ENCODE measurements around the gene PASD1.

PASD1 gene

DNA sequence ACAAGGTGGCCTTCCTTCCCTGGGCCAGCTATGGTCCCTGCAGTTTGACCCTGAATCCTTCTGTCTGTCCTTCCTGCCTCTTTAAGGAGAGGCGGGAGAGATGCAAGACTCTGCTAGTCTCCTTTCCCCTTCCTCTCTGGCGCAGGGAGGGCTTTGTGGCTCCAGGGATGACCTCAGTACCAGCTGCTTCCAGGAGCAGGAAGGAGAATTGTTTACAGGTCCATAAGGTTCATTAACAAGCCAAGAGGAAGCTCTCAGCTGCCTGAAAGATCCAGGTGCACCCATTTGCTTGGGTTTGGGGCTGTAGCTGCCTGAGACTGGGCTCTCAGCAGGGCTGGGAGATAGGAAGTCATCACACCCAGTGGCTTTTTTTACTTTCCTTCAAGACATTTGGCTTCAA, 148.3 kb downstream of the PASD1 start:
- Histone ChIP-seq H3K27me3 (peaks cover 87% of the 10 kb centered on the region), H4K20me1 (peaks cover 9% of the 10 kb centered on the region; the same call in 1 of the 2 replicates), H3K9me3 (no peaks in the 10 kb centered on the region), H3K9ac (no peak overlapping the region), H3K36me3 (no peaks in the 10 kb centered on the region), H3K27ac (peak overlapping the region; percentile 28), H3K4me2 (peak overlapping the region; percentile 71), H3K4me3 (no peak overlapping the region), H3K4me1 (peaks cover 28% of the 10 kb centered on the region)
- no peak for TF ChIP-seq Cebpa-rat (IDR thresholded peaks at IDR 0.05)

DNA sequence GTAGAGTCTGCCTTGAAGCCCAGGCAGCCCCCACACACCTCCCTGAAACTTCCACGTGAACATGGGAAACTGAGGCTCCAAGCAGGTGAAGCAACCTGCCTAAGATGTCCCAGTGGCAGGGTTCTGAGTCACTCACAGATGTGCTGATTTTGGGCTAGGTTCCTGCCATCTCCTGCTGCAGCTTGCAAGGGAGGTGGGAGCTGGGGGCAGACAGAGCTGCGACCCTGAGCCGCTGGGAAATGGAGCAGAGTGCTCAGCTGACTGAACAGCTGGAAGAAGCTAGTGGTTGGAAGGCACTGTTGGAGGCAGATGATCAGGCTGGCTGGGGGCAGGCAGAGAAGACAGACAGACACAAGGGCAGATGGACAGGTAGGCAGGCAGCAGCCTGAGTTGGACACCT, 148.8 kb downstream of the PASD1 start:
- Histone ChIP-seq H3K4me1 (peaks cover 28% of the 10 kb centered on the region), H3K27ac (no peak overlapping the region; the same call in 1 of the 2 replicates), H3K27me3 (peaks cover 90% of the 10 kb centered on the region), H3K36me3 (no peaks in the 10 kb centered on the region), H4K20me1 (peaks cover 9% of the 10 kb centered on the region; the same call in 1 of the 2 replicates), H3K4me3 (no peak overlapping the region), H3K4me2 (peak overlapping the region; percentile 71), H3K9ac (no peak overlapping the region), H3K9me3 (no peaks in the 10 kb centered on the region)
- no peak for TF ChIP-seq Cebpa-rat (IDR thresholded peaks at IDR 0.05)

DNA sequence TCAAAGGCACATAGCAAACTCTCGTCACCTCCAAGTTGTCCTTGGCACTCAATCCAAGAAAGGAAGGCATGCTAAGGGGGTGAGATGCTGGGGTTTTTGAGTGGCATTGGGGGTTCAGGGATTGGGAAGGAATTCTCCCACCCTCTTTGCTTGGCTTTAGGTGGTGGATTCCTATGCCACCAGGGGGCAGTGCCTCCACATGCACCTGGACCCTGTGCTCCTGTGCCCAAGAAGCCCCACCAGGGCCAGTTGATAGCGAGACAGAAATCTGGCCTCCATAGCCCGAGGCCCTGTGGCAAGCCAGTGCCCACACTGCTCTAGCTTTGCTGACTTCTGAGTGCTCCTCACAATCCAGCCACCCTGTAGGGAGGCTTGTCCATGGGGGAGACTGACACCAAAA, 150.4 kb downstream of the PASD1 start:
- peaks cover 28% of the 10 kb centered on the region for H3K4me1 ChIP-seq
- H3K27ac ChIP-seq, result no peak overlapping the region
- H4K20me1 ChIP-seq, result peaks cover 9% of the 10 kb centered on the region; the same call in 1 of the 2 replicates
- no peaks in the 10 kb centered on the region for H3K9me3 ChIP-seq
- no peak overlapping the region for H3K4me2 ChIP-seq
- no peak overlapping the region for H3K4me3 ChIP-seq
- no peaks in the 10 kb centered on the region for H3K36me3 ChIP-seq
- peaks cover 93% of the 10 kb centered on the region for H3K27me3 ChIP-seq
- H3K9ac ChIP-seq, result no peak overlapping the region
- TF ChIP-seq Cebpa-rat (IDR thresholded peaks at IDR 0.05), result no peak

DNA sequence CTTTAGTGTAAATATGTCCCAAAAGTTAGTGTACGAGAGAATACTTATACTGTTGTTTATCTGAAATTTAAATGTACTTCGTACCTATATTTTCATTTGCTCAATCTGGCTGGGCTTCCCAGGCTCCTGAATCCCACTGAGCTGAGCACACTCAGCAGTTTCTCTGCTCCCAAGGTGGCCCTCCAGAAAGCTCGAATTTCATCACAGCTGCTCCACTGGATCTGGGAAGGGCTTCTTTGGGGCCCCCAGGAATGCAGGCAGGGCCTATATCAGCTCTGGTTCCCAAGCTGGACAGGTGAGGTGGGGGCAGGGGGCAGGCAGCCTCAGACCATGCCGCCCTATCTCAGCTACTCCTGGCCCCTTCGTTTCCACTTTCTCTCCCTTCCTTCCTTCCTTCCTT, 150.9 kb downstream of the PASD1 start:
- H3K9ac ChIP-seq, result no peak overlapping the region
- peaks cover 92% of the 10 kb centered on the region for H3K27me3 ChIP-seq
- no peak for TF ChIP-seq Cebpa-rat (IDR thresholded peaks at IDR 0.05)
- H3K27ac ChIP-seq, result no peak overlapping the region
- peaks cover 9% of the 10 kb centered on the region; the same call in 1 of the 2 replicates for H4K20me1 ChIP-seq
- H3K36me3 ChIP-seq, result no peaks in the 10 kb centered on the region
- peaks cover 28% of the 10 kb centered on the region for H3K4me1 ChIP-seq
- no peak overlapping the region for H3K4me3 ChIP-seq
- H3K9me3 ChIP-seq, result no peaks in the 10 kb centered on the region
- no peak overlapping the region for H3K4me2 ChIP-seq

DNA sequence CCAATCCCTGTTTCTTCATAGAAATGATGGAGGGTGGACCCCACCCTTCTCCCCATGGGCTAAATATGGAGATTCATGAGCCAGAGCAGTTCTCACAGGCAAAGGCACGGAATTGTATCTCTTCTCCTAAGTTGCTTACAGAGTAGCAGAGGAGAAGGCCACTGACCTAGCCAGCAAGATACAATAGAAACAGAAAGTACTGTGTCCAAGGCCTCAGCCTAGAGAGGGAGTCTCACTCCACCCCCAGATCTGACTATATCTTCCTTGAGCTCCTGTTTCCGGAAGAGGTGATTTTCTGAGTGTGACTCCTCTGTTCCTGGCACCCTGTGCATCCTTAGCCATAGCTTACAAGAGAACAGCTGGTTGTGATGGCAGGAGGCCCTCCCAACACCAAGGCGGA, 152.3 kb downstream of the PASD1 start, which contains the start of gene FATE1:
FATE1 (plus strand) TSS at position 284 of the 400 bp plus-strand sequence; CDS start at position 369, 85 bp downstream.
- Histone ChIP-seq H3K4me1 (peaks cover 21% of the 10 kb centered on the region), H3K4me3 (no peak within 1 kb of the TSS), H3K27ac (no peak within 1 kb of the TSS), H3K27me3 (peaks cover 92% of the 10 kb centered on the region), H3K9me3 (no peaks in the 10 kb centered on the region), H4K20me1 (peaks cover 9% of the 10 kb centered on the region; the same call in 1 of the 2 replicates), H3K36me3 (no peaks in the 10 kb centered on the region), H3K9ac (no peak within 1 kb of the TSS), H3K4me2 (no peak within 1 kb of the TSS)
- TF ChIP-seq Cebpa-rat (IDR thresholded peaks at IDR 0.05), result no peak

DNA sequence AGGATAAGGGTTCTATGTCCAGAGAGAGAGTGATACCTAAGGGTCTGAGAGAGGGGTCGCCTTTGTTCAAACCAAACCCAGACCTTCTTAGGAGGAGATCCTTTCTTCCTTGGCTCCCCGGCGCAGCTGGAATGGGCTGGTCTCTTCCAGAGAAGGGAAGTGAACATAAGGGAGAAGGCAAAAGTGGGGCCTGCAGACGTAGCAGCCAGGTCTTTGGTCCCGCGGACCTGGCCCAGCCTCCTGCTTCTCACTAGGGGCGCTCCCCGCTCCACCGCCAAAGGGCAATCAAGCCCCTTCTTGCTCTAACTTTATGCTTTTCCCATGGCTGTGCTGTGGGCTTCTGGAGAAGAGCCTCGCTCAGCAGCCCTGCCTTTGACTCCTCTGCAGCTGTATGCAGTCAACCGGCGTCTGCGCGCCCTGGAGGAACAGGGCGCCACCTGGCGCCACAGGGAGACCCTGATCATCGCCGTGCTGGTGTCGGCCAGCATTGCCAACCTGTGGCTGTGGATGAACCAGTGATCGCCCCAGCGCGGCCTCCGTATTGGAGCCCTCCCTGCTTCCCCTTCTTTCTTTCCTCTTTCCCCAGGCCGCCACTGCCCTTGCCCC, 158.9 kb downstream of the PASD1 start:
- H3K36me3 ChIP-seq, result no peaks in the 10 kb centered on the region
- H4K20me1 ChIP-seq, result no peaks in the 10 kb centered on the region; the same call in 1 of the 2 replicates
- peaks cover 49% of the 10 kb centered on the region for H3K4me1 ChIP-seq
- H3K9me3 ChIP-seq, result no peaks in the 10 kb centered on the region
- H3K9ac ChIP-seq, result no peak overlapping the region
- H3K27ac ChIP-seq, result no peak overlapping the region
- H3K27me3 ChIP-seq, result peaks cover 95% of the 10 kb centered on the region
- peak overlapping the region; percentile 65 for H3K4me2 ChIP-seq
- TF ChIP-seq Cebpa-rat (IDR thresholded peaks at IDR 0.05), result no peak
- H3K4me3 ChIP-seq, result no peak overlapping the region

DNA sequence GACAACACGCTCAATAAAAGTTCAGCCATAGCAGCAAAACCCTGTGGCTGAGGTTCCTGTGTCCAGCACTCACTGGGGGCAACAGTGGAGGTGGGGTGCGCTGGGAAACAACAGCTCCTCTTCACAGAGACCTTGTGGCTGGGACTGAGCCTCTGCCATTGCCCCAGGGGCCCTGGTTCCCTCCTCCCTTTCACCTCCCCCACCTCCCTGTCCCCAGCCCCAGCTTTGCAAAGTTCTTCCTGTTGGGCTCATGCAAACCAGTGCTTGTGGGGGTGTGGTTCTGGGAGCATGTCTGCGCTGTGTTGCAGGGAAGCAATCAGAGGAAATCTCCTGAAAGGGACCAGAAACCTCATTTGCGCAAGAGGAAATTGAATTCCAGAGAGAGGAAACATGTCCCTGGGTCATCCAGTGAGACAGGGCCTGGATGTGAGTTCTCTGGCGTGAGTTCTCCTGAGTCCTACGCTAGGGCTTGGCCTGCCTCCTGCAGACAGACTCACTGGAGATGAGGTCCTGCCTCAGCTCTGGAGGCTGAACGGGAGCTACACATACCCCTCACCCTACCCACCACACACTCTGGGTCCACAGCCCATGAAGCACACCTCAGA, 159.8 kb downstream of the PASD1 start:
- H3K27me3 ChIP-seq, result peaks cover 95% of the 10 kb centered on the region
- no peak overlapping the region for H3K4me3 ChIP-seq
- peaks cover 49% of the 10 kb centered on the region for H3K4me1 ChIP-seq
- TF ChIP-seq Cebpa-rat (IDR thresholded peaks at IDR 0.05), result no peak
- H3K9me3 ChIP-seq, result no peaks in the 10 kb centered on the region
- peak overlapping the region; percentile 65 for H3K4me2 ChIP-seq
- H3K27ac ChIP-seq, result peak overlapping the region; percentile 53; the same call in 1 of the 2 replicates
- H3K36me3 ChIP-seq, result no peaks in the 10 kb centered on the region
- H4K20me1 ChIP-seq, result peaks cover 5% of the 10 kb centered on the region; the same call in 1 of the 2 replicates
- no peak overlapping the region for H3K9ac ChIP-seq

DNA sequence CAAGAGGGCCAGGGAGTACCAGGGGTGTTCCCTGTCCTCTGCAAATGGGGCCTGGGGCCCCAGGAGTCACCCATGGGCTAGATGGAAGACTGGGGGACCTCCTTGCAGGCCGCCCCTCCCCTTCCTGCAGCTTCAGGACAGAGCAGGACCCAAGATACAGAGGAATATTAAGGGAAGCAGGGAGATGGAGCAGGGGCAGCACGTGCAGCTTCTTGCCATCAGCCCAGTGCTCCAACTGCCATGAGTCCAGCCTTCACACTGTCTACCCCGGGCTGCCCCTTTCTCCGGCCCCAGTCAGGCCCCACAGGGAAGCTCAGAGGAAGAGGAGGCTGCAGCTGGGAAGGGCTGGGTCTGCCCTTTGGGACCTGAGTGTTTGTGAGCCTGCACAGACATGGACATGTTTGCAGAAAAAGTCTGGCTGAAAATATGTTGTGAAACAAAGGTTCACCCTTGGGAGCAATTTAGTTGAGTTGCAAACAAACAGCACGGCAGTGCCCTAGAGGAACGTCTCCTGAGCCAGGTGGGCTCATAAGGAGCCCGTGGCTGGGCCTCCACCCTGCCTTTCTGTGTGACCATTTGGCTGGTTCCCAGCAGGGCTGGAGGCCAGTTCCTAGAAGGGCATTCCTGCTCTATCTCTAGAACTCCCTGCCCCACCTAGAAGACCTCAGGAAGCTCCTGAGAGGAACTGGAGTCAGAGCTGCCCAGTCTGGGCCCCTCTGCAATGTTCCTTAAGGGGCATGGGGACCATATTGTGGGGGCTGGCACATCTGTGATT, 161.3 kb downstream of the PASD1 start:
- peaks cover 49% of the 10 kb centered on the region for H3K4me1 ChIP-seq
- peaks cover 5% of the 10 kb centered on the region; the same call in 1 of the 2 replicates for H4K20me1 ChIP-seq
- no peaks in the 10 kb centered on the region for H3K36me3 ChIP-seq
- no peak overlapping the region for H3K4me3 ChIP-seq
- peak overlapping the region; percentile 53 for H3K27ac ChIP-seq
- peak overlapping the region; percentile 65 for H3K4me2 ChIP-seq
- H3K9me3 ChIP-seq, result no peaks in the 10 kb centered on the region
- H3K9ac ChIP-seq, result 0 out of 2 replicates have a peak overlapping the region, but pooled peaks have one; percentile 20
- peaks cover 97% of the 10 kb centered on the region for H3K27me3 ChIP-seq
- no peak for TF ChIP-seq Cebpa-rat (IDR thresholded peaks at IDR 0.05)

DNA sequence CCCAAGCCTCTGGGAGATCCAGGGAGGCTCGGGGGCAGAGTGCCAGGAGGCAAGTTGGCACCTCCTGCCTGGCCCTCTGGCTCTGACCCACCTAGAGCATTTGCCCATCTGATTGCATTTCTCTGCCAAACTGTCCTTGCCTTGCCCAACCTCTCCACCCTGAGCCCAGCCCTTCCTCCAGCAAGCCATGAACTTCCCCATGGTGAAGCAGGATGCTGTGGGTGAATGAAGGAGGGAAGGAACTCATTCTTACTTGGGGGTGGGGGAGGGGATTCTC, 161.8 kb downstream of the PASD1 start:
- H3K4me3 ChIP-seq, result no peak overlapping the region
- H4K20me1 ChIP-seq, result peaks cover 5% of the 10 kb centered on the region; the same call in 1 of the 2 replicates
- TF ChIP-seq Cebpa-rat (IDR thresholded peaks at IDR 0.05), result no peak
- peak overlapping the region; percentile 65 for H3K4me2 ChIP-seq
- peaks cover 97% of the 10 kb centered on the region for H3K27me3 ChIP-seq
- no peak overlapping the region for H3K9ac ChIP-seq
- no peaks in the 10 kb centered on the region for H3K9me3 ChIP-seq
- peaks cover 49% of the 10 kb centered on the region for H3K4me1 ChIP-seq
- no peaks in the 10 kb centered on the region for H3K36me3 ChIP-seq
- peak overlapping the region; percentile 53; the same call in 1 of the 2 replicates for H3K27ac ChIP-seq

Measured in BLaER1 (cell line).